Stimulated activated CD8-positive, alpha-beta memory T cell treated with anti-CD3 and anti-CD28 coated beads, Interleukin-12 subunit alpha, Interleukin-12 subunit beta, amount 100 ng/mL, for 4 hours (primary cell): ENCODE data around the gene YWHAE.
"Not testable (repeated sequence)": the region's sequence is repeated elsewhere in the genome, so short reads cannot be mapped to it uniquely, and the experiment has no call there.

Source experiments
- DNase-seq: peaks from one replicate; pipeline ENCODE4 v3.0.0-alpha.2; 2020; ENCODE audit warnings: low read depth

Gene YWHAE

DNA sequence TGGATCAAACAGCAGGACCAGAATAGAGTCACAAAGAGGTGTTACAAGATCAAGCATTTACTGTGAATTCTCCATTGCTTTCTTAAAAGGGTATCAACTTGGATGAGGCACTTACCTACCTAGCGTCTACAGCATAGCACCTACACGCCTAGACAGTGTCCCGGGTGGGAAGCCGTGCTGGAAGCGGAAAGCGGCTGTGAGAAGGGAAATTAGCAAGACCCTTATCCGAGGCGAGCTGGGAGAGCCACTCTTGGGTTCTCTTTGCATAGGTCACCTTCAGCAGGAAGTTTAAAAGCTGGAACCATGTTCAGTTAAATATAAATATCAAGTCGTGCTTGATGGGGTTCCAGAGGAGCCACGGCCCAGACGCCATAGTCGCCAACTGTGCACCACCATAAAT lies 74.3 kb downstream of the YWHAE start:
- no peak for DNase-seq

DNA sequence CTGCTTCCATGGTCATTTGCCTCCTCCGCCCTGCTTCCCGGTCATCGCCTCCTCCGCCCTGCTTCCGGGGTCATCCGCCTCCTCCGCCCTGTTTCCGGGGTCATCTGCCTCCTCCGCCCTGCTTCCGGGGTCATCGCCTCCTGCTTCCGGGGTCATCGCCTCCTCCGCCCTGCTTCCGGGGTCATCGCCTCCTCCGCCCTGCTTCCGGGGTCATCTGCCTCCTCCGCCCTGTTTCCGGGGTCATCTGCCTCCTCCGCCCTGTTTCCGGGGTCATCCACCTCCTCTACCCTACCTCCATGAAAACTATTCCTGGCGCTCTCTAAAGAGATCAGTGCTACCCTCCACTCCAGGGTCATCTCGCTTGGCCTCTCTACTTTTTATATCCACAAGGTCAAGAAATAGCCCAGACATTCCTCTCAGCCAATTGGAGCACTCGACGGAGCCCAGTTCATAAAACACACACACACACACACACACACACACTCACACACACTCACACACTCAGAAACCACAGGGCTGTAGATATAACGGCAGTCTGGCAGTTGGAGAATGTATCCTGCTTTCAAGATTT lies 75.7 kb downstream of the YWHAE start:
- no peak for DNase-seq

GRCh38 chr17:1323336-1323735 lies 76.7 kb downstream of the YWHAE start:
- no peak for DNase-seq

DNA sequence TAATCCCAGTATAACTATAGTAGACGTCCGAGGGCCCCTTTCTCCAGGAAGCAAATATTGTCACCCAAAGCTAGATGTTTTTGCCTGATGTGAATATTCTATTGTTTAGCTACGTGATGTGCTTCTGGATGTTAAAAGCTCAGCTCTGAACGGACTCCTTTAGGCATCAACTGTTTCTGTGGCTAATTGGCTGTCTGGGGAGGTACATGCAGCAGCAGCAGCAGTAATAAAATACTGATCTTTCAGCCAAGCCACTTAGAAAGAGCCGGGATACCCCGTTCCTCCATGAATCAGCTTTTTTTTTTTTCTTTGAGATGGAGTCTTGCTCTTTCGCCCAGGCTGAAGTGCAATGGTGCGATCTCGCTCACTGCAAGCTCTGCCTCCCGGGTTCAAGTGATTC lies 77.5 kb downstream of the YWHAE start:
- DNase-seq = no peak

GRCh38 chr17:1322014-1322428 lies 78.0 kb downstream of the YWHAE start:
- no peak for DNase-seq

- no peak for DNase-seq
Measured at GRCh38 chr17:1315891-1316403, 84.1 kb downstream of the YWHAE start.

GRCh38 chr17:1315409-1315808 lies 84.6 kb downstream of the YWHAE start:
- no peak for DNase-seq

DNA sequence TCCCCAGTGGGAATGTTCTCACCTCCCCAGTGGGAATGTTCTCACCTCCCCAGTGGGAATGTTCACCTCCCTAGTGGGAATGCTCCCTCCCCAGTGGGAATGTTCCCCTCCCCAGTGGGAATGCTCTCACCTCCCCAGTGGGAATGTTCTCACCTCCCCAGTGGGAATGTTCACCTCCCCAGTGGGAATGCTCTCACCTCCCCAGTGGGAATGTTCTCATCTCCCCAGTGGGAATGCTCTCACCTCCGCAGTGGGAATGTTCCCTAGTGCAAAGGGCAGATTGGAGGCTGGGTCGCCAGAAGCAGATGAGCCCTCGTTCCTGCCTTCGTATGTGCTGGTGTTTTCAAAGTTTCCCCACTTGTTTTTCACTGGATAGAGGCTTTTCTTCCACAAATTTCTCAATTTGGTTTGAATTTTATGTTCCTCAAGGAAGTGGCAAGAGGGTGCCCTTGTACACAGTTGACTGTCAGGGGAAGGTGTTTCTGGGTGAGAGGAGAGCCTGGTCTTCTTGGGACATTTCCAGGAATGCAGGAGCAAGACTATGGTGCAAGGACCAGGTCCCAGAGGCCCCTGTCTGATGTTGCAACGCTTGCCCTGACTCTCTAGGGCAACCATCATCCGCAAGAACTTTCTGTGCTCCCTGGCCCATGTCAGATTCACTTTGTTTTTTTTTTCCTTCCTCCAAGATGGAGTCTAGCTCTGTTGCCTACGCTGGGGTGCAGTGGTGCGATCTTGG lies 86.6 kb downstream of the YWHAE start:
- no peak for DNase-seq

DNA sequence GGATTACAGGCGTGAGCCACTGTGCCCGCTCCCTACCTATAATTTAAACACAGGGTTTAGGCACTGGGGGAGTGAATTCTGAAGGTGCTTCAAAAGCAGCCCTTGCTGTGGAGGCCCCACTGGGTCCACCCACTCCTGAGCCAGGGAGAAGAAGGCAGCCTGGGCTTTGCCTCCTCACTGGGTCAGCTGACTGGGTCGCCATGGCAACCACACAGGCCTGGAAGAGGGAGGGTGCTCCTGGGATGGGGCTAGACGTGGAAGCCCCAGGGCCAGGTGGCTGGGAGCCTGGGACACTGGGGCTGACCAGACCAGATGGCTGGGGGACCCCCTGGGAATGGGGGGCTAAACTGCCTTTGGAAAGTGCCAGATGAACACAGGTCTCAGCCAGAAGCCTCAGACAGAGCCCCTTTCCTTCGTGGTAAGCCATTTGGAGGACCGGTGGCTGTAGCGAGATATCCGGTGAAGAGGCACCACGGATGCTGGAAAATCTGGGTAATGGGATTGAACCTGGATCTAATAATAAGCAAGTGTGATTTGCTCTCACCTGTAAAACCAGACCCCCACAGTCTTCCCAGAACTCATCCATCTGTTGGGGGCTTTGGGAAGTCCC lies 87.7 kb downstream of the YWHAE start:
- no peak for DNase-seq

- not testable (repeated sequence) for DNase-seq
Measured at GRCh38 chr17:1307829-1308228, 92.2 kb downstream of the YWHAE start.

GRCh38 chr17:1304962-1305563 lies 95.0 kb downstream of the YWHAE start:
- DNase-seq = no peak

- DNase-seq = no peak
Measured at GRCh38 chr17:1304522-1304921, 95.5 kb downstream of the YWHAE start.

GRCh38 chr17:1302761-1303160 lies 97.3 kb downstream of the YWHAE start:
- no peak for DNase-seq

GRCh38 chr17:1301546-1301945 lies 98.5 kb downstream of the YWHAE start:
- DNase-seq = no peak

- DNase-seq = no peak
Measured at GRCh38 chr17:1300371-1300905, 99.6 kb downstream of the YWHAE start.

DNA sequence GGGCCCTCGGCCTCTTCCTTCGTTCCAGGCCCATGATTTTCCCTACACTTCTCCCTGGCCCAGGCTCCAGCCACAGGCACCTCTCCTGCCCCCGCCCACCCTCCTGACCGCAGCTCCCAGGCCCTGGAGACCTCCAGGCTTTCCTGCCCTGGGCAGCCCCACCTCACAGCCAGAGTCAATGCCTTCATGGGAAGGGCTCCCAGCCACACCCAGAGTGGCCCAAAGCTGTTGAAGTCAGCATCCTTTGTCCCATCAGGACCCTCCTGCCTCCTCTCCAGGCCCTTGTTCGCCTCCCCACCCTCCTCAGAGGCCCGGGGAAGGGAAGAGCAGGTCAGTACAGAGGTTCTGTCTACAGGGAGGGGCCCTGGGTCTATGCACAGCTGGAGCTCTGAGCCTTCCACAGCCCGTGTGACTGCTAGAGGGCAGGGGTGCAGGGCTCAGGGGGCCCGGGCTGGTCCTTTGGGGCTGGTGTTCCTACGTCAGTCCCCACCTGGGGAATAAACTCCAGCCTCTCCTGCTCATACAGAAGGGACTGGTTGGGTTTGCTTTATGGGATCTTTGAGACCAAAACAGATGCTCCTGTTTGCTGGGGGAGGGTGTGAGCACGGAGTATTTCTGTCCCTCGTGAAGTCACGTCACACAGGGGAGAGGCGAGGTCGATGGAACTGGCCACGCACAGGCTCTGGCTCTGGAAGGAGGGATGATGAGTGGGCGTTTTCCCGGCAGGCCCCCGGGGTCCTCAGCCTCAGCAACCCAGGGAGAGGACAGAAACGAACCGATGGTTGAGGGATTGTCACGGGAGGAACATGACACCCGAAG lies 100.3 kb downstream of the YWHAE start:
- no peak for DNase-seq

- peak; percentile 10 for DNase-seq
Measured at GRCh38 chr17:1298606-1299005, 101.4 kb downstream of the YWHAE start.
